GM18505 (cell line): ENCODE results near the gene SH2D3A.
A peak's percentile ranks its signal among the peaks of the same experiment; 100 is the strongest.
"Not testable (repeated sequence)": the region's sequence is repeated elsewhere in the genome, so short reads cannot be mapped to it uniquely, and the experiment has no call there.

Experiments used
- ATAC-seq: cut with Tn5 transposase; IDR thresholded peaks from one replicate; pipeline ENCODE4 v1.9.1; 2021; ENCODE audit not compliant: unreplicated experiment
- POLR2A ChIP-seq: IDR thresholded peaks from 4 replicates; pipeline ENCODE4 v1.6.1; 2011; ENCODE audit warnings: borderline replicate concordance; ENCODE audit not compliant: insufficient read depth, insufficient read length; ENCODE audit errors: extremely low read depth

The SH2D3A gene

GRCh38 chr19:6761053-6761676 is 6.1 kb downstream of the SH2D3A start:
- no peak for TF ChIP-seq POLR2A
- ATAC-seq: no peak

- no peak for TF ChIP-seq POLR2A
- ATAC-seq: no peak
Measured at GRCh38 chr19:6760606-6761005, 6.6 kb downstream of the SH2D3A start.

- no peak for TF ChIP-seq POLR2A
- no peak for ATAC-seq
Measured at GRCh38 chr19:6754653-6755463, 12.4 kb downstream of the SH2D3A start.

GRCh38 chr19:6754136-6754535 is 13.1 kb downstream of the SH2D3A start:
- TF ChIP-seq POLR2A: no peak
- no peak for ATAC-seq

GRCh38 chr19:6753178-6754031 is 13.8 kb downstream of the SH2D3A start:
- peak; percentile 67 for ATAC-seq
- TF ChIP-seq POLR2A: peak; percentile 34

- TF ChIP-seq POLR2A: no peak
- no peak for ATAC-seq
Measured at GRCh38 chr19:6752256-6753177, 14.7 kb downstream of the SH2D3A start.

GRCh38 chr19:6751189-6751588 is 16.0 kb downstream of the SH2D3A start:
- ATAC-seq: no peak
- no peak for TF ChIP-seq POLR2A

GRCh38 chr19:6750062-6750461 is 17.2 kb downstream of the SH2D3A start:
- ATAC-seq: no peak
- TF ChIP-seq POLR2A: no peak

- not testable (repeated sequence) for ATAC-seq
Measured at GRCh38 chr19:6748543-6748942, 18.7 kb downstream of the SH2D3A start.

GRCh38 chr19:6745965-6746364 is 21.3 kb downstream of the SH2D3A start:
- no peak for ATAC-seq
- TF ChIP-seq POLR2A: no peak

GRCh38 chr19:6744381-6745301 is 22.6 kb downstream of the SH2D3A start:
- no peak for TF ChIP-seq POLR2A
- no peak for ATAC-seq
